ENCODE data around the gene MT1F.

MT1F gene

GRCh38 chr16:56688762-56689161 lies 31.0 kb downstream of the MT1F start:
- peaks cover 9% of the 10 kb centered on the region; the same call in 1 of the 2 replicates for H3K36me3 ChIP-seq (ENCODE audit: control insufficient read depth, insufficient read depth, low read length)
- H3K4me1 ChIP-seq (ENCODE audit: control insufficient read depth, insufficient read depth, low read length) = peaks cover 3% of the 10 kb centered on the region; the same call in 1 of the 2 replicates
- H3K9ac ChIP-seq (ENCODE audit: low read length) = no peak overlapping the region
- H3K9me3 ChIP-seq (ENCODE audit: control insufficient read depth, insufficient read depth, low read depth, low read length) = no peaks in the 10 kb centered on the region
- H3K4me3 ChIP-seq (ENCODE audit: low read depth, low read length) = no peak overlapping the region
- no peaks in the 10 kb centered on the region for H3K27me3 ChIP-seq (ENCODE audit: control insufficient read depth, insufficient read depth, low read length)
- H3K27ac ChIP-seq (ENCODE audit: low read depth, low read length) = no peak overlapping the region

GRCh38 chr16:56689171-56689570 lies 31.4 kb downstream of the MT1F start:
- H3K27ac ChIP-seq (ENCODE audit: low read depth, low read length) = no peak overlapping the region
- no peaks in the 10 kb centered on the region for H3K9me3 ChIP-seq (ENCODE audit: control insufficient read depth, insufficient read depth, low read depth, low read length)
- H3K36me3 ChIP-seq (ENCODE audit: control insufficient read depth, insufficient read depth, low read length) = peaks cover 8% of the 10 kb centered on the region; the same call in 1 of the 2 replicates
- no peak overlapping the region for H3K4me3 ChIP-seq (ENCODE audit: low read depth, low read length)
- peaks cover 3% of the 10 kb centered on the region; the same call in 1 of the 2 replicates for H3K4me1 ChIP-seq (ENCODE audit: control insufficient read depth, insufficient read depth, low read length)
- no peak overlapping the region for H3K9ac ChIP-seq (ENCODE audit: low read length)
- no peaks in the 10 kb centered on the region for H3K27me3 ChIP-seq (ENCODE audit: control insufficient read depth, insufficient read depth, low read length)

GRCh38 chr16:56690420-56691122 lies 32.8 kb downstream of the MT1F start:
- H3K27me3 ChIP-seq (ENCODE audit: control insufficient read depth, insufficient read depth, low read length) = no peaks in the 10 kb centered on the region
- H3K36me3 ChIP-seq (ENCODE audit: control insufficient read depth, insufficient read depth, low read length) = peaks cover 8% of the 10 kb centered on the region; the same call in 1 of the 2 replicates
- H3K27ac ChIP-seq (ENCODE audit: low read depth, low read length) = no peak overlapping the region
- H3K9ac ChIP-seq (ENCODE audit: low read length) = no peak overlapping the region
- no peak overlapping the region for H3K4me3 ChIP-seq (ENCODE audit: low read depth, low read length)
- H3K4me1 ChIP-seq (ENCODE audit: control insufficient read depth, insufficient read depth, low read length) = peaks cover 3% of the 10 kb centered on the region; the same call in 1 of the 2 replicates
- H3K9me3 ChIP-seq (ENCODE audit: control insufficient read depth, insufficient read depth, low read depth, low read length) = no peaks in the 10 kb centered on the region

- Histone ChIP-seq H3K4me3 (ENCODE audit: low read depth, low read length) (no peak overlapping the region), H3K27ac (ENCODE audit: low read depth, low read length) (no peak overlapping the region)
These were observed 34.1 kb downstream of the MT1F start for GRCh38 chr16:56691885-56692284.

GRCh38 chr16:56695246-56695645 lies 37.5 kb downstream of the MT1F start:
- Histone ChIP-seq H3K27ac (ENCODE audit: low read depth, low read length) (no peak overlapping the region), H3K9me3 (ENCODE audit: control insufficient read depth, insufficient read depth, low read depth, low read length) (peaks cover 6% of the 10 kb centered on the region; the same call in 1 of the 2 replicates), H3K9ac (ENCODE audit: low read length) (no peak overlapping the region), H3K27me3 (ENCODE audit: control insufficient read depth, insufficient read depth, low read length) (no peaks in the 10 kb centered on the region), H3K4me1 (ENCODE audit: control insufficient read depth, insufficient read depth, low read length) (peaks cover 3% of the 10 kb centered on the region; the same call in 1 of the 2 replicates), H3K4me3 (ENCODE audit: low read depth, low read length) (no peak overlapping the region), H3K36me3 (ENCODE audit: control insufficient read depth, insufficient read depth, low read length) (no peaks in the 10 kb centered on the region)

More at GRCh38 chr16:56691885-56692284, 34.1 kb downstream of the MT1F start:
- Histone ChIP-seq H3K36me3 (ENCODE audit: control insufficient read depth, insufficient read depth, low read length) (no peaks in the 10 kb centered on the region), H3K9me3 (ENCODE audit: control insufficient read depth, insufficient read depth, low read depth, low read length) (no peaks in the 10 kb centered on the region), H3K27me3 (ENCODE audit: control insufficient read depth, insufficient read depth, low read length) (no peaks in the 10 kb centered on the region), H3K9ac (ENCODE audit: low read length) (no peak overlapping the region), H3K4me1 (ENCODE audit: control insufficient read depth, insufficient read depth, low read length) (peaks cover 3% of the 10 kb centered on the region; the same call in 1 of the 2 replicates)

- no peak overlapping the region for H3K4me3 ChIP-seq (ENCODE audit: low read depth, low read length)
- peaks cover 6% of the 10 kb centered on the region; the same call in 1 of the 2 replicates for H3K9me3 ChIP-seq (ENCODE audit: control insufficient read depth, insufficient read depth, low read depth, low read length)
- no peaks in the 10 kb centered on the region; the same call in 1 of the 2 replicates for H3K27me3 ChIP-seq (ENCODE audit: control insufficient read depth, insufficient read depth, low read length)
- H3K27ac ChIP-seq (ENCODE audit: low read depth, low read length) = no peak overlapping the region
- no peaks in the 10 kb centered on the region for H3K36me3 ChIP-seq (ENCODE audit: control insufficient read depth, insufficient read depth, low read length)
- H3K9ac ChIP-seq (ENCODE audit: low read length) = no peak overlapping the region
- H3K4me1 ChIP-seq (ENCODE audit: control insufficient read depth, insufficient read depth, low read length) = peaks cover 8% of the 10 kb centered on the region
These were observed 39.8 kb downstream of the MT1F start for GRCh38 chr16:56697456-56698155.

GRCh38 chr16:56700195-56700594 lies 42.4 kb downstream of the MT1F start:
- Histone ChIP-seq H3K36me3 (ENCODE audit: control insufficient read depth, insufficient read depth, low read length) (no peaks in the 10 kb centered on the region), H3K4me1 (ENCODE audit: control insufficient read depth, insufficient read depth, low read length) (peaks cover 8% of the 10 kb centered on the region), H3K9ac (ENCODE audit: low read length) (no peak overlapping the region), H3K27me3 (ENCODE audit: control insufficient read depth, insufficient read depth, low read length) (no peaks in the 10 kb centered on the region; the same call in 1 of the 2 replicates), H3K9me3 (ENCODE audit: control insufficient read depth, insufficient read depth, low read depth, low read length) (peaks cover 6% of the 10 kb centered on the region; the same call in 1 of the 2 replicates), H3K27ac (ENCODE audit: low read depth, low read length) (no peak overlapping the region), H3K4me3 (ENCODE audit: low read depth, low read length) (no peak overlapping the region)

GRCh38 chr16:56700631-56701030 lies 42.9 kb downstream of the MT1F start:
- H3K9ac ChIP-seq (ENCODE audit: low read length) = no peak overlapping the region
- no peaks in the 10 kb centered on the region; the same call in 1 of the 2 replicates for H3K27me3 ChIP-seq (ENCODE audit: control insufficient read depth, insufficient read depth, low read length)
- peaks cover 8% of the 10 kb centered on the region for H3K4me1 ChIP-seq (ENCODE audit: control insufficient read depth, insufficient read depth, low read length)
- H3K36me3 ChIP-seq (ENCODE audit: control insufficient read depth, insufficient read depth, low read length) = no peaks in the 10 kb centered on the region
- H3K27ac ChIP-seq (ENCODE audit: low read depth, low read length) = no peak overlapping the region
- H3K4me3 ChIP-seq (ENCODE audit: low read depth, low read length) = no peak overlapping the region
- H3K9me3 ChIP-seq (ENCODE audit: control insufficient read depth, insufficient read depth, low read depth, low read length) = peaks cover 6% of the 10 kb centered on the region; the same call in 1 of the 2 replicates

GRCh38 chr16:56701534-56701933 lies 43.8 kb downstream of the MT1F start:
- Histone ChIP-seq H3K27me3 (ENCODE audit: control insufficient read depth, insufficient read depth, low read length) (no peaks in the 10 kb centered on the region; the same call in 1 of the 2 replicates), H3K9ac (ENCODE audit: low read length) (no peak overlapping the region), H3K4me3 (ENCODE audit: low read depth, low read length) (no peak overlapping the region), H3K9me3 (ENCODE audit: control insufficient read depth, insufficient read depth, low read depth, low read length) (peaks cover 6% of the 10 kb centered on the region; the same call in 1 of the 2 replicates), H3K27ac (ENCODE audit: low read depth, low read length) (no peak overlapping the region), H3K36me3 (ENCODE audit: control insufficient read depth, insufficient read depth, low read length) (no peaks in the 10 kb centered on the region), H3K4me1 (ENCODE audit: control insufficient read depth, insufficient read depth, low read length) (peaks cover 8% of the 10 kb centered on the region)

- no peaks in the 10 kb centered on the region for H3K36me3 ChIP-seq (ENCODE audit: control insufficient read depth, insufficient read depth, low read length)
- no peaks in the 10 kb centered on the region for H3K9me3 ChIP-seq (ENCODE audit: control insufficient read depth, insufficient read depth, low read depth, low read length)
- H3K4me1 ChIP-seq (ENCODE audit: control insufficient read depth, insufficient read depth, low read length) = peaks cover 8% of the 10 kb centered on the region
- H3K27ac ChIP-seq (ENCODE audit: low read depth, low read length) = no peak overlapping the region
- no peak overlapping the region for H3K4me3 ChIP-seq (ENCODE audit: low read depth, low read length)
- H3K27me3 ChIP-seq (ENCODE audit: control insufficient read depth, insufficient read depth, low read length) = no peaks in the 10 kb centered on the region; the same call in 1 of the 2 replicates
- peak overlapping the region; percentile 8 for H3K9ac ChIP-seq (ENCODE audit: low read length)
These were observed 45.1 kb downstream of the MT1F start for GRCh38 chr16:56702836-56703235.

All from HUES6 (cell line).